MM.1S (cell line): Measurements from ENCODE around the gene MYPN.
A peak's percentile ranks its signal among the peaks of the same experiment; 100 is the strongest.

Source experiments
- EZH2phosphoT487 ChIP-seq: fragments of 300-600 bp; sonication (generic); IDR thresholded peaks from 2 replicates; pipeline ENCODE4 v1.6.1; 2018; ENCODE audit warnings: antibody characterized with exemption, low read length
- TF ChIP-seq, protein P1 (sequence below): fragments of 300-600 bp; sonication (generic); IDR thresholded peaks from 2 replicates; pipeline ENCODE4 v1.5.1; 2016; ENCODE audit warnings: antibody characterized with exemption, low read length, mixed read lengths

DNA sequence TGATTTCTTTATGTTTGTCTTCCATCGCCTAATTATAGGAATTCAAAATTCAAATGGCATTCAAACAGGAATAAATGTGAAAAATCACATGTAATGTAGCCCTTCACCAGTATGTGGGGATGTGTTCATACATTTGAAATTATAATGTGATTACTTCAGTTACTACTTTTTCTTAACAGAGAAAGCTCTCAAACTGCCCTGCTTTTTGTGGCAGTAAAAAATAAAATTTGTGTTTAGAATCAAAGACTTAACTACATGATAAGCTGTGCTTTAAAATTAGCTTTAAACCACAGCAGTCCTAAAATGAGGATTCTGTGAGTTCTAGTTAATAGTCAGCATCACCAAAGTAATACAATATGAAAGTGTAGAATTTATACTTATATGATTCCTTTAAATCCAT, 26.4 kb upstream of the MYPN start:
- no peak for TF ChIP-seq EZH2phosphoT487
- TF ChIP-seq, protein P1, sequence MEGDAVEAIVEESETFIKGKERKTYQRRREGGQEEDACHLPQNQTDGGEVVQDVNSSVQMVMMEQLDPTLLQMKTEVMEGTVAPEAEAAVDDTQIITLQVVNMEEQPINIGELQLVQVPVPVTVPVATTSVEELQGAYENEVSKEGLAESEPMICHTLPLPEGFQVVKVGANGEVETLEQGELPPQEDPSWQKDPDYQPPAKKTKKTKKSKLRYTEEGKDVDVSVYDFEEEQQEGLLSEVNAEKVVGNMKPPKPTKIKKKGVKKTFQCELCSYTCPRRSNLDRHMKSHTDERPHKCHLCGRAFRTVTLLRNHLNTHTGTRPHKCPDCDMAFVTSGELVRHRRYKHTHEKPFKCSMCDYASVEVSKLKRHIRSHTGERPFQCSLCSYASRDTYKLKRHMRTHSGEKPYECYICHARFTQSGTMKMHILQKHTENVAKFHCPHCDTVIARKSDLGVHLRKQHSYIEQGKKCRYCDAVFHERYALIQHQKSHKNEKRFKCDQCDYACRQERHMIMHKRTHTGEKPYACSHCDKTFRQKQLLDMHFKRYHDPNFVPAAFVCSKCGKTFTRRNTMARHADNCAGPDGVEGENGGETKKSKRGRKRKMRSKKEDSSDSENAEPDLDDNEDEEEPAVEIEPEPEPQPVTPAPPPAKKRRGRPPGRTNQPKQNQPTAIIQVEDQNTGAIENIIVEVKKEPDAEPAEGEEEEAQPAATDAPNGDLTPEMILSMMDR = peak; percentile 12; the same call in 1 of the 2 replicates
